ENCODE data around the gene NKD2.

- TF ChIP-seq, protein P1, sequence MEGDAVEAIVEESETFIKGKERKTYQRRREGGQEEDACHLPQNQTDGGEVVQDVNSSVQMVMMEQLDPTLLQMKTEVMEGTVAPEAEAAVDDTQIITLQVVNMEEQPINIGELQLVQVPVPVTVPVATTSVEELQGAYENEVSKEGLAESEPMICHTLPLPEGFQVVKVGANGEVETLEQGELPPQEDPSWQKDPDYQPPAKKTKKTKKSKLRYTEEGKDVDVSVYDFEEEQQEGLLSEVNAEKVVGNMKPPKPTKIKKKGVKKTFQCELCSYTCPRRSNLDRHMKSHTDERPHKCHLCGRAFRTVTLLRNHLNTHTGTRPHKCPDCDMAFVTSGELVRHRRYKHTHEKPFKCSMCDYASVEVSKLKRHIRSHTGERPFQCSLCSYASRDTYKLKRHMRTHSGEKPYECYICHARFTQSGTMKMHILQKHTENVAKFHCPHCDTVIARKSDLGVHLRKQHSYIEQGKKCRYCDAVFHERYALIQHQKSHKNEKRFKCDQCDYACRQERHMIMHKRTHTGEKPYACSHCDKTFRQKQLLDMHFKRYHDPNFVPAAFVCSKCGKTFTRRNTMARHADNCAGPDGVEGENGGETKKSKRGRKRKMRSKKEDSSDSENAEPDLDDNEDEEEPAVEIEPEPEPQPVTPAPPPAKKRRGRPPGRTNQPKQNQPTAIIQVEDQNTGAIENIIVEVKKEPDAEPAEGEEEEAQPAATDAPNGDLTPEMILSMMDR (conservative IDR thresholded peaks at IDR 0.05; ENCODE audit: low read length): no peak
- no peak for TF ChIP-seq EZH2phosphoT487 (IDR thresholded peaks at IDR 0.05; ENCODE audit: borderline replicate concordance, low read depth, low read length)
These were observed 18.4 kb downstream of the NKD2 start for GRCh38 chr5:1026700-1027621.

Data from OCI-LY7 (cell line).